SK-N-SH (cell line): Measurements from ENCODE around the gene DPP4. TPM values are rescaled to one million over a fixed set of nuclear protein-coding genes. Genes with fewer than 3 reads are reported as not detected.
A peak's percentile ranks its signal among the peaks of the same experiment; 100 is the strongest.

ENCODE experiments used
- CTCF ChIA-PET: fragments of 300-600, 350-600 bp; formaldehyde crosslinking; extraction: SDS; loops from one replicate; lab custom pipeline; 2021; lab: Yijun Ruan, JAX
- POLR2A ChIA-PET: fragments of 350-600 bp; sonication (Branson Sonifier 250); formaldehyde crosslinking; extraction: SDS; loops from one replicate; lab custom pipeline; 2020; ENCODE audit warnings: antibody characterized with exemption, inconsistent platforms; lab: Yijun Ruan, JAX
- DNase-seq: peaks from one replicate; pipeline ENCODE4 v3.0.0; 2012
- H2AFZ ChIP-seq: fragments of 200-600 bp; sonication (generic); 2 replicates; pipeline ENCODE4 v1.8.1; 2016; ENCODE audit warnings: antibody characterized with exemption, mild to moderate bottlenecking, low read depth
- H3F3A ChIP-seq: fragments of 200-600 bp; sonication (generic); replicated peaks from 2 replicates; pipeline ENCODE3; 2016; ENCODE audit warnings: antibody characterized with exemption, mild to moderate bottlenecking; ENCODE audit not compliant: insufficient read depth
- H3K27ac ChIP-seq, 2 experiments: fragments of 200-500 bp in 1 of 2; fragments of 200-600 bp in 1 of 2; sonication (Bioruptor generic) in 1 of 2; sonication (generic), shearing (Covaris generic) in 1 of 2; 2 replicates each; pipeline versions ENCODE4 v1.5.1 to v1.6.1; 2014 to 2016; ENCODE audit warnings: low read depth in 2 of 2, inconsistent platforms in 1 of 2, low read length in 1 of 2, mild to moderate bottlenecking in 1 of 2, mixed read lengths in 1 of 2
- H3K27me3 ChIP-seq: fragments of 200-600 bp; sonication (generic), shearing (Covaris generic); 2 replicates; pipeline ENCODE4 v1.6.1; 2016; ENCODE audit warnings: mixed run types; ENCODE audit not compliant: insufficient read depth
- H3K36me3 ChIP-seq, 2 experiments: fragments of 200-500 bp in 1 of 2; fragments of 200-600 bp in 1 of 2; sonication (Bioruptor generic) in 1 of 2; sonication (generic) in 1 of 2; replicated peaks in 1 of 2; 2 replicates each; pipeline versions ENCODE3 to v1.5.1; 2014 to 2016; ENCODE audit warnings: low read length in 1 of 2, mild to moderate bottlenecking in 1 of 2; ENCODE audit not compliant: insufficient read depth in 2 of 2, control insufficient read depth in 1 of 2
- H3K4me1 ChIP-seq, 2 experiments: fragments of 200-500 bp in 1 of 2; fragments of 200-600 bp in 1 of 2; sonication (Bioruptor generic) in 1 of 2; sonication (generic), shearing (Covaris generic) in 1 of 2; 2 replicates each; pipeline versions ENCODE4 v1.5.1 to v1.6.1; 2014 to 2016; ENCODE audit warnings: low read depth in 1 of 2, low read length in 1 of 2, mixed run types in 1 of 2; ENCODE audit not compliant: insufficient read depth in 2 of 2, control insufficient read depth in 1 of 2
- H3K4me2 ChIP-seq: fragments of 200-600 bp; sonication (generic), shearing (Covaris generic); 2 replicates; pipeline ENCODE4 v1.6.1; 2017; ENCODE audit warnings: mixed run types
- H3K4me3 ChIP-seq, 2 experiments: fragments of 200-500 bp in 1 of 2; fragments of 200-600 bp in 1 of 2; sonication (Bioruptor generic) in 1 of 2; sonication (generic), shearing (Covaris generic) in 1 of 2; 2 replicates each; pipeline versions ENCODE4 v1.5.1 to v1.8.1; 2014 to 2016; ENCODE audit warnings: low read depth in 2 of 2, inconsistent platforms in 1 of 2, low read length in 1 of 2, mild to moderate bottlenecking in 1 of 2, mixed read lengths in 1 of 2, moderate library complexity in 1 of 2
- H3K79me2 ChIP-seq: fragments of 200-600 bp; sonication (generic); 2 replicates; pipeline ENCODE4 v1.8.1; 2017; ENCODE audit warnings: mild to moderate bottlenecking; ENCODE audit not compliant: insufficient read depth
- H3K9ac ChIP-seq: fragments of 200-600 bp; sonication (generic); 2 replicates; pipeline ENCODE4 v1.6.1; 2017; ENCODE audit warnings: mixed run types
- H3K9me2 ChIP-seq: fragments of 200-600 bp; sonication (generic); 2 replicates; pipeline ENCODE4 v1.6.1; 2017; ENCODE audit warnings: mixed run types
- H3K9me3 ChIP-seq: fragments of 200-600 bp; sonication (generic); 2 replicates; pipeline ENCODE4 v1.6.1; 2017; ENCODE audit warnings: mixed run types, mild to moderate bottlenecking, moderate library complexity
- H4K20me1 ChIP-seq: fragments of 200-600 bp; sonication (generic); 2 replicates; pipeline ENCODE4 v1.6.1; 2017; ENCODE audit warnings: mild to moderate bottlenecking, mixed run types; ENCODE audit not compliant: insufficient read depth
- ELF1 ChIP-seq: IDR thresholded peaks from 2 replicates; pipeline ENCODE4 v1.4.0; 2012
- EP300 ChIP-seq, 2 experiments: IDR thresholded peaks; 2 replicates each; pipeline versions ENCODE4 v1.4.0 to v1.6.1; 2012; ENCODE audit warnings: borderline replicate concordance in 1 of 2, low read depth in 1 of 2, low read length in 1 of 2
- EZH2phosphoT487 ChIP-seq: fragments of 200-600 bp; sonication (generic); IDR thresholded peaks from 2 replicates; pipeline ENCODE4 v1.6.1; 2017; ENCODE audit warnings: low read depth, mixed run types, mild to moderate bottlenecking, antibody characterized with exemption, moderate library complexity, borderline replicate concordance
- FOSL2 ChIP-seq: IDR thresholded peaks from 2 replicates; pipeline ENCODE4 v1.4.0; 2012; ENCODE audit warnings: low read depth, mild to moderate bottlenecking, moderate library complexity, borderline replicate concordance
- FOXM1 ChIP-seq: IDR thresholded peaks from 2 replicates; pipeline ENCODE4 v1.4.0; 2012; ENCODE audit warnings: low read depth, mild to moderate bottlenecking
- GATA2 ChIP-seq: sonication (generic); formaldehyde crosslinking; IDR thresholded peaks from 2 replicates; pipeline ENCODE4 v1.5.0; 2020; ENCODE audit warnings: mild to moderate bottlenecking, missing genetic modification reagents
- IRF3 ChIP-seq: fragments of 150-350 bp; IDR thresholded peaks from 2 replicates; pipeline ENCODE4 v1.6.1; 2016; ENCODE audit warnings: mild to moderate bottlenecking, low read depth, low read length
- MAX ChIP-seq: IDR thresholded peaks from 2 replicates; pipeline ENCODE4 v1.4.0; 2012; ENCODE audit warnings: low read depth
- MEF2A ChIP-seq: IDR thresholded peaks from 2 replicates; pipeline ENCODE4 v1.4.0; 2012; ENCODE audit warnings: low read depth, borderline replicate concordance
- MXI1 ChIP-seq: IDR thresholded peaks from 2 replicates; pipeline ENCODE4 v1.6.1; 2012; ENCODE audit warnings: mild to moderate bottlenecking, low read depth, low read length, improper control_type of control experiment
- NFIC ChIP-seq: IDR thresholded peaks from 2 replicates; pipeline ENCODE4 v1.4.0; 2012; ENCODE audit warnings: borderline replicate concordance
- NRF1 ChIP-seq: IDR thresholded peaks from 2 replicates; pipeline ENCODE4 v1.6.1; 2012; ENCODE audit warnings: low read depth, mild to moderate bottlenecking, low read length
- PBX3 ChIP-seq: IDR thresholded peaks from 2 replicates; pipeline ENCODE4; 2012
- POLR2AphosphoS5 ChIP-seq: IDR thresholded peaks from 2 replicates; pipeline ENCODE4 v1.6.1; 2012; ENCODE audit warnings: low read depth, low read length
- RAD21 ChIP-seq: IDR thresholded peaks from 2 replicates; pipeline ENCODE4 v1.6.1; 2012; ENCODE audit warnings: mild to moderate bottlenecking, low read length
- RCOR1 ChIP-seq: fragments of 150-350 bp; IDR thresholded peaks from 2 replicates; pipeline ENCODE4 v1.6.1; 2017; ENCODE audit warnings: antibody characterized with exemption, low read length
- REST ChIP-seq: IDR thresholded peaks from 2 replicates; pipeline ENCODE4 v1.6.1; 2012; ENCODE audit warnings: mild to moderate bottlenecking, low read depth, low read length, moderate library complexity
- RFX5 ChIP-seq: IDR thresholded peaks from 2 replicates; pipeline ENCODE4 v1.6.1; 2012; ENCODE audit warnings: mild to moderate bottlenecking, improper control_type of control experiment, low read length
- RXRA ChIP-seq: IDR thresholded peaks from 2 replicates; pipeline ENCODE4 v1.4.0; 2012; ENCODE audit warnings: low read depth, mild to moderate bottlenecking, borderline replicate concordance
- SIN3A ChIP-seq: IDR thresholded peaks from 2 replicates; pipeline ENCODE4 v1.6.1; 2012; ENCODE audit warnings: low read depth, mild to moderate bottlenecking, low read length, moderate library complexity, borderline replicate concordance
- TCF12 ChIP-seq: IDR thresholded peaks from 2 replicates; pipeline ENCODE4 v1.4.0; 2012
- TEAD4 ChIP-seq: IDR thresholded peaks from 2 replicates; pipeline ENCODE4 v1.4.0; 2012; ENCODE audit warnings: mild to moderate bottlenecking, borderline replicate concordance; ENCODE audit not compliant: insufficient read depth
- USF1 ChIP-seq: IDR thresholded peaks from 2 replicates; pipeline ENCODE4 v1.4.0; 2012; ENCODE audit warnings: low read depth, borderline replicate concordance
- YY1 ChIP-seq: IDR thresholded peaks from 2 replicates; pipeline ENCODE4 v1.4.0; 2012; ENCODE audit warnings: low read depth, mild to moderate bottlenecking
- WGBS: methylation state at CpG from one replicate; pipeline ENCODE4 v1.1.6; 2017; ENCODE audit warnings: low lambda C conversion rate; 5-methylcytosine and 5-hydroxymethylcytosine counted together
- polyA plus RNA-seq, 3 experiments: library from polyadenylated mRNA; depleted of rRNA; stranded (reverse); fragments of >200 nt; gene quantifications; 2 replicates each; pipeline ENCODE4 v1.2.3, GENCODE V29; 2012

DPP4 gene
- polyA plus RNA-seq, 1 of the 3 experiments (the other 2 are of a cell fraction): 5.0 TPM

GRCh38 chr2:162118166-162119031 is 44.4 kb upstream of the DPP4 start:
- 26% methylated on average over 7 of the region's 7 CpGs for whole genome bisulfite sequencing
- Histone ChIP-seq H2AFZ (peak overlapping the region; percentile 63; the same call in 1 of the 2 replicates), H4K20me1 (no peaks in the 10 kb centered on the region), H3F3A (peaks cover 16% of the 10 kb centered on the region), H3K9me2 (no peaks in the 10 kb centered on the region), H3K36me3 (peaks cover 0 to 5% of the 10 kb centered on the region in 2 experiments), H3K4me3 (peak overlapping the region in 1 of 2 experiments; percentile 34; a peak in 1 of 4 replicates), H3K4me2 (peak overlapping the region; percentile 58), H3K9me3 (peaks cover 8% of the 10 kb centered on the region), H3K27me3 (no peaks in the 10 kb centered on the region), H3K79me2 (no peaks in the 10 kb centered on the region), H3K27ac (peak overlapping the region in 1 of 2 experiments; percentile 82; a peak in 2 of 4 replicates), H3K9ac (0 out of 2 replicates have a peak overlapping the region, but pooled peaks have one; percentile 17), H3K4me1 (0 out of 4 replicates have a peak, but pooled peaks cover 0 to 10% of the 10 kb centered on the region in 2 experiments)
- ChIA-PET POLR2A (no interaction called here), CTCF (no interaction called here)
- no peak for DNase-seq
- TF ChIP-seq RCOR1: no peak
- TF ChIP-seq FOSL2: peak; percentile 79; the same call in 1 of the 2 replicates
- 0 out of 2 replicates have a peak, but pooled peaks have one; percentile 16 for TF ChIP-seq MAX
- peak in 1 of 2 experiments; percentile 82; a peak in 2 of 4 replicates for TF ChIP-seq EP300 (IDR thresholded peaks at IDR 0.05; ENCODE audit: borderline replicate concordance in 1 of 2, low read depth in 1 of 2, low read length in 1 of 2)
- TF ChIP-seq GATA2 (CRISPR knock-in tag): no peak
- 0 out of 2 replicates have a peak, but pooled peaks have one; percentile 18 for TF ChIP-seq YY1
- TF ChIP-seq RXRA: peak; percentile 59; the same call in 1 of the 2 replicates
- no peak; the same call in 1 of the 2 replicates for TF ChIP-seq POLR2AphosphoS5
- peak; percentile 23; the same call in 1 of the 2 replicates for TF ChIP-seq MEF2A
- 0 out of 2 replicates have a peak, but pooled peaks have one; percentile 28 for TF ChIP-seq FOXM1
- no peak for TF ChIP-seq USF1
- TF ChIP-seq PBX3: peak; percentile 65
- no peak for TF ChIP-seq SIN3A
- TF ChIP-seq RFX5: no peak
- TF ChIP-seq MXI1: no peak
- TF ChIP-seq TCF12: peak; percentile 74
- TF ChIP-seq ELF1: no peak
- no peak for TF ChIP-seq NRF1
- peak; percentile 79 for TF ChIP-seq NFIC
- TF ChIP-seq REST: no peak
- TF ChIP-seq RAD21: no peak
- TF ChIP-seq TEAD4: peak; percentile 56; the same call in 1 of the 2 replicates
- no peak for TF ChIP-seq IRF3
- TF ChIP-seq EZH2phosphoT487: no peak
